ENCODE data around the gene IPO9. TPM values are rescaled to one million over a fixed set of nuclear protein-coding genes. Genes with fewer than 3 reads are reported as not detected.
"Not testable (repeated sequence)": the region's sequence is repeated elsewhere in the genome, so short reads cannot be mapped to it uniquely, and the experiment has no call there.

The IPO9 gene
- polyA plus RNA-seq, 1 experiment, result 55.5 TPM

- no peak overlapping the region for H3K27ac ChIP-seq (ENCODE audit: low read depth, low read length)
- CTCF ChIA-PET, result interaction anchor here (1.1 kb wide), 1 partner anchor 13 kb away, joined by 3 read pairs; no protein-coding TSS in a partner anchor
- no peak overlapping the region for H3K4me3 ChIP-seq (ENCODE audit: low read depth, low read length)
- H3K9me3 ChIP-seq (ENCODE audit: control insufficient read depth, insufficient read depth, low read length), result no peaks in the 10 kb centered on the region
- TF ChIP-seq, protein P1, sequence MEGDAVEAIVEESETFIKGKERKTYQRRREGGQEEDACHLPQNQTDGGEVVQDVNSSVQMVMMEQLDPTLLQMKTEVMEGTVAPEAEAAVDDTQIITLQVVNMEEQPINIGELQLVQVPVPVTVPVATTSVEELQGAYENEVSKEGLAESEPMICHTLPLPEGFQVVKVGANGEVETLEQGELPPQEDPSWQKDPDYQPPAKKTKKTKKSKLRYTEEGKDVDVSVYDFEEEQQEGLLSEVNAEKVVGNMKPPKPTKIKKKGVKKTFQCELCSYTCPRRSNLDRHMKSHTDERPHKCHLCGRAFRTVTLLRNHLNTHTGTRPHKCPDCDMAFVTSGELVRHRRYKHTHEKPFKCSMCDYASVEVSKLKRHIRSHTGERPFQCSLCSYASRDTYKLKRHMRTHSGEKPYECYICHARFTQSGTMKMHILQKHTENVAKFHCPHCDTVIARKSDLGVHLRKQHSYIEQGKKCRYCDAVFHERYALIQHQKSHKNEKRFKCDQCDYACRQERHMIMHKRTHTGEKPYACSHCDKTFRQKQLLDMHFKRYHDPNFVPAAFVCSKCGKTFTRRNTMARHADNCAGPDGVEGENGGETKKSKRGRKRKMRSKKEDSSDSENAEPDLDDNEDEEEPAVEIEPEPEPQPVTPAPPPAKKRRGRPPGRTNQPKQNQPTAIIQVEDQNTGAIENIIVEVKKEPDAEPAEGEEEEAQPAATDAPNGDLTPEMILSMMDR (IDR thresholded peaks at IDR 0.05; ENCODE audit: low read depth, low read length), result no peak
- no peaks in the 10 kb centered on the region for H3K27me3 ChIP-seq (ENCODE audit: control insufficient read depth, insufficient read depth, low read length)
- no peak for DNase-seq (ENCODE audit: low read depth, low spot score)
- POLR2A ChIA-PET, result no interaction called here
Observed at GRCh38 chr1:201834621-201835020, 5.7 kb downstream of the IPO9 start.

- no peak overlapping the region for H3K27ac ChIP-seq (ENCODE audit: low read depth, low read length)
- no peak for DNase-seq (ENCODE audit: low read depth, low spot score)
- POLR2A ChIA-PET, result no interaction called here
- H3K27me3 ChIP-seq (ENCODE audit: control insufficient read depth, insufficient read depth, low read length), result no peaks in the 10 kb centered on the region
- H3K9me3 ChIP-seq (ENCODE audit: control insufficient read depth, insufficient read depth, low read length), result no peaks in the 10 kb centered on the region
- TF ChIP-seq, protein P1 (IDR thresholded peaks at IDR 0.05; ENCODE audit: low read depth, low read length), result no peak
- no peak overlapping the region for H3K4me3 ChIP-seq (ENCODE audit: low read depth, low read length)
- CTCF ChIA-PET, result interaction anchor here (1.1 kb wide), 1 partner anchor 9 kb away, joined by 4 read pairs; the partner anchor contains the start of gene IPO9
Observed at GRCh38 chr1:201838381-201838780, 9.4 kb downstream of the IPO9 start.

DNA sequence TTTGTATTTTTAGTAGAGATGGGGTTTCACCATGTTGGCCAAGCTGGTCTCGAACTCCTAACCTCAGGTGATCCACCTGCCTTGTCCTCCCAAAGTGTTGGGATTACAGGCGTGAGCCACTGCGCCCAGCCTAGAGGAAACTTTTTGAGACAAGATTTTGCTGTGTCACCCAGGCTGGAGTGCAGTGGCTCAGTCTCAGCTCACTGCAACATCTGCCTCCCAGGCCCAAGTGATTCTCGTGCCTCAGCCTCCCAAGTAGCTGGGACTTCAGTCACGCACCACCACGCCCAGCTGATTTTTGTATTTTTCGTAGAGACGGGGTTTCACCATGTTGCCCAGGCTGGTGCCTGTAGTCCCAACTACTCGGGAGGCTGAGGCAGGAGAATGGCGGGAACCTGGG is 10.1 kb downstream of the IPO9 start:
- not testable (repeated sequence) for H3K9me3 ChIP-seq (ENCODE audit: control insufficient read depth, insufficient read depth, low read length); H3K27me3 ChIP-seq (ENCODE audit: control insufficient read depth, insufficient read depth, low read length); H3K4me3 ChIP-seq (ENCODE audit: low read depth, low read length); DNase-seq (ENCODE audit: low read depth, low spot score); H3K27ac ChIP-seq (ENCODE audit: low read depth, low read length)
- CTCF ChIA-PET, result interaction anchor here (1.1 kb wide), 1 partner anchor 9 kb away, joined by 4 read pairs; the partner anchor contains the start of gene IPO9
- POLR2A ChIA-PET, result interaction anchor here (0.6 kb wide), 1 partner anchor 32 kb away, joined by 3 read pairs; no protein-coding TSS in a partner anchor

DNA sequence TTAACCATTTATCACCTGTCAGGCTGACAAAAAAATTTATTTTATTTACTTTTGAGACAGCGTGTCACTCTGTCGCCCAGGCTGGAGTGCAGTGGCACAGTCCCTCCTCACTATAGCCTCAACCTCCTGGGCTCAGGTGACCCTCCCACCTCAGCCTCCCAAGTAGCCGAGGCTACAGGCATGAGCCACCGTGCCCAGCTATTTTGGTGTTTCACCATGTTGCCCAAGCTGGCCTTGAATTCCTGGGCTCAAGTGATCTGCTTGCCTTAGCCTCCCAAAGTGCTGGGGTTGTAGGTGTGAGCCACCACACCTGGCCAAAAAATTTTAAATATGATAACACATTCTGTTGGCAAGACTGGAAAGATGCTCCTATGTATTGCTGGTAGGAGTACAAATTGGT is 11.1 kb downstream of the IPO9 start:
- Histone ChIP-seq H3K27me3 (ENCODE audit: control insufficient read depth, insufficient read depth, low read length) (no peaks in the 10 kb centered on the region), H3K4me3 (ENCODE audit: low read depth, low read length) (no peak overlapping the region), H3K9me3 (ENCODE audit: control insufficient read depth, insufficient read depth, low read length) (no peaks in the 10 kb centered on the region), H3K27ac (ENCODE audit: low read depth, low read length) (no peak overlapping the region)
- POLR2A ChIA-PET, result no interaction called here
- DNase-seq (ENCODE audit: low read depth, low spot score), result no peak
- TF ChIP-seq, protein P1 (IDR thresholded peaks at IDR 0.05; ENCODE audit: low read depth, low read length), result no peak
- CTCF ChIA-PET, result interaction anchor here (1.9 kb wide), 1 partner anchor 11 kb away, joined by 6 read pairs; the partner anchor contains the start of gene IPO9

- Histone ChIP-seq H3K27me3 (ENCODE audit: control insufficient read depth, insufficient read depth, low read length) (no peaks in the 10 kb centered on the region), H3K9me3 (ENCODE audit: control insufficient read depth, insufficient read depth, low read length) (no peaks in the 10 kb centered on the region), H3K4me3 (ENCODE audit: low read depth, low read length) (no peak overlapping the region), H3K27ac (ENCODE audit: low read depth, low read length) (no peak overlapping the region)
- POLR2A ChIA-PET, result no interaction called here
- TF ChIP-seq, protein P1 (IDR thresholded peaks at IDR 0.05; ENCODE audit: low read depth, low read length), result no peak
- CTCF ChIA-PET, result interaction anchor here (1.9 kb wide), 1 partner anchor 11 kb away, joined by 6 read pairs; the partner anchor contains the start of gene IPO9
- no peak for DNase-seq (ENCODE audit: low read depth, low spot score)
Observed at GRCh38 chr1:201840490-201840889, 11.5 kb downstream of the IPO9 start.

Data from AG04450 (cell line).